Colonic mucosa (tissue), 4 donors: ENCODE measurements around the gene ZNF559. TPM values are rescaled to one million over a fixed set of nuclear protein-coding genes. Genes with fewer than 3 reads are reported as not detected.

Experiments
- DNase-seq: peaks from one replicate; pipeline ENCODE4 v3.0.0-alpha.2; 2020
- H3K27ac ChIP-seq: fragments of 200-600 bp; one replicate; pipeline ENCODE4 v1.8.0; 2021
- H3K27me3 ChIP-seq: fragments of 200-600 bp; one replicate; pipeline ENCODE4 v1.8.0; 2021
- H3K36me3 ChIP-seq: fragments of 200-600 bp; one replicate; pipeline ENCODE4 v1.8.0; 2021
- H3K4me1 ChIP-seq: fragments of 200-600 bp; one replicate; pipeline ENCODE4 v1.8.0; 2021; ENCODE audit warnings: mild to moderate bottlenecking
- H3K4me3 ChIP-seq: fragments of 200-600 bp; one replicate; pipeline ENCODE4 v1.8.0; 2021
- H3K9ac ChIP-seq, 2 donors: one replicate each; pipeline ENCODE4 v1.7.0; 2013; ENCODE audit warnings: control low read depth in 2 of 2, low read depth in 2 of 2, low read length in 2 of 2
- H3K9me3 ChIP-seq: fragments of 200-600 bp; one replicate; pipeline ENCODE4 v1.8.0; 2021
- CTCF ChIP-seq: fragments of 200-600 bp; IDR thresholded peaks from one replicate; pipeline ENCODE4 v1.8.0; 2022; ENCODE audit warnings: antibody characterized with exemption, mild to moderate bottlenecking
- intact Hi-C: fragments of 100-400 bp; cut with DNase I; formaldehyde crosslinking; loops from one replicate; pipeline ENCODE4 v1.14.1; 2022
- total RNA-seq, 2 donors: library from RNA; stranded (reverse); fragmentation: NEBNext Ultra II Directional in 1 of 2; extraction: Animal tissue kit (Norgen Biotek cat#: 25700) in 1 of 2; gene quantifications; one replicate each; pipeline ENCODE4 v1.2.1, GENCODE V29; 2021
- donor health status: healthy.
- donor health status: DM: no; HTN: no; CAD: no.
- donor health status: DM: no; HTN: no; CAD: no.

ZNF559 gene
- total RNA-seq, 2 donors from 2014 or later: 7.7 to 7.8 TPM

- H3K4me1 ChIP-seq: no peaks in the 10 kb centered on the region
- H3K27ac ChIP-seq: peak overlapping the region; percentile 84
- H3K36me3 ChIP-seq: no peaks in the 10 kb centered on the region
- intact Hi-C loops: loop anchor here (10.0 kb wide), 1 partner anchor 111 kb away; the partner anchor contains the start of gene ZNF266
- H3K9me3 ChIP-seq: no peaks in the 10 kb centered on the region
- DNase-seq: peak; percentile 72
- peak overlapping the region in 1 of 2 donors; percentile 61 for H3K9ac ChIP-seq
- peak overlapping the region; percentile 82 for H3K4me3 ChIP-seq
- TF ChIP-seq CTCF: no peak
- no peaks in the 10 kb centered on the region for H3K27me3 ChIP-seq
Observed at GRCh38 chr19:9323557-9323918, 441 bp upstream of the ZNF559 start.

GRCh38 chr19:9324584-9324962 lies 594 bp downstream of the ZNF559 start:
- no peak for DNase-seq
- H3K27ac ChIP-seq: peak overlapping the region; percentile 84
- intact Hi-C loops: loop anchor here (10.0 kb wide), 1 partner anchor 110 kb away; the partner anchor contains the start of gene ZNF266
- no peaks in the 10 kb centered on the region for H3K4me1 ChIP-seq
- no peaks in the 10 kb centered on the region for H3K27me3 ChIP-seq
- no peaks in the 10 kb centered on the region for H3K36me3 ChIP-seq
- no peaks in the 10 kb centered on the region for H3K9me3 ChIP-seq
- peak overlapping the region; percentile 82 for H3K4me3 ChIP-seq
- no peak for TF ChIP-seq CTCF
- H3K9ac ChIP-seq: peak overlapping the region; percentile 61 to 67

GRCh38 chr19:9329999-9330398 lies 6.0 kb downstream of the ZNF559 start:
- no peaks in the 10 kb centered on the region for H3K4me1 ChIP-seq
- no peak overlapping the region for H3K4me3 ChIP-seq
- intact Hi-C loops: loop anchor here (10.0 kb wide), 1 partner anchor 105 kb away; the partner anchor contains the start of gene ZNF266
- DNase-seq: no peak
- no peaks in the 10 kb centered on the region for H3K36me3 ChIP-seq
- H3K9ac ChIP-seq: no peak overlapping the region
- no peaks in the 10 kb centered on the region for H3K27me3 ChIP-seq
- no peak for TF ChIP-seq CTCF
- H3K27ac ChIP-seq: no peak overlapping the region
- no peaks in the 10 kb centered on the region for H3K9me3 ChIP-seq

GRCh38 chr19:9342610-9343304 lies 18.8 kb downstream of the ZNF559 start:
- H3K9ac ChIP-seq: no peak overlapping the region
- peaks cover 4% of the 10 kb centered on the region for H3K36me3 ChIP-seq
- DNase-seq: no peak
- TF ChIP-seq CTCF: no peak
- H3K27me3 ChIP-seq: no peaks in the 10 kb centered on the region
- H3K27ac ChIP-seq: no peak overlapping the region
- H3K4me3 ChIP-seq: no peak overlapping the region
- H3K9me3 ChIP-seq: peaks cover 9% of the 10 kb centered on the region
- intact Hi-C loops: no loop called here
- H3K4me1 ChIP-seq: no peaks in the 10 kb centered on the region

GRCh38 chr19:9345005-9345404 lies 21.0 kb downstream of the ZNF559 start:
- TF ChIP-seq CTCF: no peak
- H3K36me3 ChIP-seq: no peaks in the 10 kb centered on the region

More at GRCh38 chr19:9345005-9345404, 21.0 kb downstream of the ZNF559 start:
- no peak for DNase-seq
- intact Hi-C loops: no loop called here
- no peak overlapping the region for H3K4me3 ChIP-seq
- H3K4me1 ChIP-seq: no peaks in the 10 kb centered on the region
- peaks cover 9% of the 10 kb centered on the region for H3K9me3 ChIP-seq
- no peak overlapping the region for H3K27ac ChIP-seq
- no peak overlapping the region for H3K9ac ChIP-seq
- H3K27me3 ChIP-seq: no peaks in the 10 kb centered on the region
